ENCODE results near the gene LFNG. TPM values are rescaled to one million over a fixed set of nuclear protein-coding genes. Genes with fewer than 3 reads are reported as not detected.

Gene LFNG
- total RNA-seq, 4 donors from 2014 or later = 17.9 to 162 (median 80.6) TPM

DNA sequence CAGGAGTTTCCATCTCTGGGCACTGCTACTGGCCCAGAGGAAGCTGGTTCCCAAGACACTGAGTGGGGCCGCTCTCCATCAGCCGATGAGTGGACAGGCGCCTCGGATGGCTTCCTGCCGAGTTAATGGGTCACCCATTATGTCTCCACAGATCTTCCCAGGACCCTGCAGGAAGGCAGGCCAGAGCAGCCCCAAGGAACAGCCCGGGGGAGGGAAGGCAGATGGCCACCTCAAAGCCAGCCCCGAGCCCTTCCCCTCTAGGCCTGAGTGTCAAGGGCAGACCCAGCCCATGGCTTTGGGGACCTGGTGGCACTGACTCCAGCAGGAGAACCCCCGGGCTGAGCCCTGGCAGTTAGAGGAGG, 3.4 kb upstream of the LFNG start:
- Histone ChIP-seq H3K4me1 (peaks cover 18 to 40% (median 36%) of the 10 kb centered on the region in 4 donors), H3K9me3 (no peaks in the 10 kb centered on the region), H3K27me3 (peaks cover 7% of the 10 kb centered on the region), H3K27ac (no peak overlapping the region), H3K36me3 (no peaks in the 10 kb centered on the region), H3K4me3 (no peak overlapping the region)
- intact Hi-C loops (cut with DNase I; ENCODE audit: low total_unique reads) (no loop called here), in situ Hi-C loops (cut with MboI; ENCODE audit: low pct_ligation_motif_present in 1 of 4, low pct_unique_long_range_greater_than_20kb in 1 of 4, low sequenced_read_pairs in 3 of 4) (no loop called here)
- 89% methylated on average over 8 of the region's 8 CpGs; no CpG with 5 or more reads in 1 of the 2 donors for WGBS, 2 donors (ENCODE audit: low coverage in 1 of 2)
- TF ChIP-seq POLR2A (IDR thresholded peaks at IDR 0.05) = no peak
- no peak for TF ChIP-seq EP300 (IDR thresholded peaks at IDR 0.05; ENCODE audit: low read depth)
- no peak for TF ChIP-seq POLR2AphosphoS5 (IDR thresholded peaks at IDR 0.05)
- TF ChIP-seq, protein P1, sequence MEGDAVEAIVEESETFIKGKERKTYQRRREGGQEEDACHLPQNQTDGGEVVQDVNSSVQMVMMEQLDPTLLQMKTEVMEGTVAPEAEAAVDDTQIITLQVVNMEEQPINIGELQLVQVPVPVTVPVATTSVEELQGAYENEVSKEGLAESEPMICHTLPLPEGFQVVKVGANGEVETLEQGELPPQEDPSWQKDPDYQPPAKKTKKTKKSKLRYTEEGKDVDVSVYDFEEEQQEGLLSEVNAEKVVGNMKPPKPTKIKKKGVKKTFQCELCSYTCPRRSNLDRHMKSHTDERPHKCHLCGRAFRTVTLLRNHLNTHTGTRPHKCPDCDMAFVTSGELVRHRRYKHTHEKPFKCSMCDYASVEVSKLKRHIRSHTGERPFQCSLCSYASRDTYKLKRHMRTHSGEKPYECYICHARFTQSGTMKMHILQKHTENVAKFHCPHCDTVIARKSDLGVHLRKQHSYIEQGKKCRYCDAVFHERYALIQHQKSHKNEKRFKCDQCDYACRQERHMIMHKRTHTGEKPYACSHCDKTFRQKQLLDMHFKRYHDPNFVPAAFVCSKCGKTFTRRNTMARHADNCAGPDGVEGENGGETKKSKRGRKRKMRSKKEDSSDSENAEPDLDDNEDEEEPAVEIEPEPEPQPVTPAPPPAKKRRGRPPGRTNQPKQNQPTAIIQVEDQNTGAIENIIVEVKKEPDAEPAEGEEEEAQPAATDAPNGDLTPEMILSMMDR (IDR thresholded peaks at IDR 0.05) = no peak
- no peak for DNase-seq

GRCh38 chr7:2517026-2517425, 2.5 kb upstream of the LFNG start:
- Histone ChIP-seq H3K27ac (no peak overlapping the region), H3K27me3 (peaks cover 14% of the 10 kb centered on the region), H3K9me3 (no peaks in the 10 kb centered on the region), H3K4me3 (no peak overlapping the region), H3K36me3 (no peaks in the 10 kb centered on the region), H3K4me1 (peaks cover 16 to 40% (median 32%) of the 10 kb centered on the region in 4 donors)
- intact Hi-C loops (cut with DNase I; ENCODE audit: low total_unique reads) (no loop called here), in situ Hi-C loops (cut with MboI; ENCODE audit: low pct_ligation_motif_present in 1 of 4, low pct_unique_long_range_greater_than_20kb in 1 of 4, low sequenced_read_pairs in 3 of 4) (no loop called here)
- TF ChIP-seq EP300 (IDR thresholded peaks at IDR 0.05; ENCODE audit: low read depth) (no peak), POLR2AphosphoS5 (IDR thresholded peaks at IDR 0.05) (no peak), POLR2A (IDR thresholded peaks at IDR 0.05) (no peak)
- TF ChIP-seq, protein P1 (IDR thresholded peaks at IDR 0.05) = no peak
- DNase-seq = no peak
- WGBS, 2 donors (ENCODE audit: low coverage in 1 of 2) = 59% methylated on average over 8 of the region's 8 CpGs; no CpG with 5 or more reads in 1 of the 2 donors

GRCh38 chr7:2517678-2518507, 1.7 kb upstream of the LFNG start:
- H3K27ac ChIP-seq = peak overlapping the region in 2 of 4 donors; percentile 56 to 62
- H3K36me3 ChIP-seq = no peaks in the 10 kb centered on the region
- H3K9me3 ChIP-seq = no peaks in the 10 kb centered on the region
- peaks cover 16 to 40% (median 30%) of the 10 kb centered on the region in 4 donors for H3K4me1 ChIP-seq
- TF ChIP-seq POLR2AphosphoS5 (IDR thresholded peaks at IDR 0.05) (no peak), POLR2A (IDR thresholded peaks at IDR 0.05) (no peak), EP300 (IDR thresholded peaks at IDR 0.05; ENCODE audit: low read depth) (no peak)
- TF ChIP-seq, protein P1 (IDR thresholded peaks at IDR 0.05) = no peak
- DNase-seq = peak; percentile 74
- in situ Hi-C loops (cut with MboI; ENCODE audit: low pct_ligation_motif_present in 1 of 4, low pct_unique_long_range_greater_than_20kb in 1 of 4, low sequenced_read_pairs in 3 of 4) = no loop called here
- no peak overlapping the region for H3K4me3 ChIP-seq
- peaks cover 15% of the 10 kb centered on the region for H3K27me3 ChIP-seq
- intact Hi-C loops (cut with DNase I; ENCODE audit: low total_unique reads) = no loop called here
- 46 to 54% methylated on average over 9 to 18 of the region's 18 CpGs for WGBS, 2 donors (ENCODE audit: low coverage in 1 of 2)

- H3K4me3 ChIP-seq = peak overlapping the region in 3 of 4 donors; percentile 31 to 65 (median 65)
- in situ Hi-C loops (cut with MboI; ENCODE audit: low pct_ligation_motif_present in 1 of 4, low pct_unique_long_range_greater_than_20kb in 1 of 4, low sequenced_read_pairs in 3 of 4) = no loop called here
- H3K36me3 ChIP-seq = no peaks in the 10 kb centered on the region
- no peak for DNase-seq
- WGBS, 2 donors (ENCODE audit: low coverage in 1 of 2) = 7% methylated on average over 15 of the region's 41 CpGs; no CpG with 5 or more reads in 1 of the 2 donors
- H3K27me3 ChIP-seq = peaks cover 15% of the 10 kb centered on the region
- peak overlapping the region; percentile 56 to 94 (median 63) for H3K27ac ChIP-seq
- intact Hi-C loops (cut with DNase I; ENCODE audit: low total_unique reads) = no loop called here
- TF ChIP-seq, protein P1 (IDR thresholded peaks at IDR 0.05) = no peak
- no peak for TF ChIP-seq EP300 (IDR thresholded peaks at IDR 0.05; ENCODE audit: low read depth)
- TF ChIP-seq POLR2A (IDR thresholded peaks at IDR 0.05) = no peak
- no peak for TF ChIP-seq POLR2AphosphoS5 (IDR thresholded peaks at IDR 0.05)
- H3K4me1 ChIP-seq = peaks cover 24 to 48% (median 39%) of the 10 kb centered on the region in 4 donors
- H3K9me3 ChIP-seq = no peaks in the 10 kb centered on the region
Observed at GRCh38 chr7:2518737-2519118, 846 bp upstream of the LFNG start.
